ENCODE measurements around the gene CDYL2.
"Not testable (repeated sequence)": the region's sequence is repeated elsewhere in the genome, so short reads cannot be mapped to it uniquely, and the experiment has no call there.

Gene CDYL2

GRCh38 chr16:80671281-80671849 is 133.0 kb downstream of the CDYL2 start:
- no peak for DNase-seq (ENCODE audit: low read depth in 2 of 2)

DNA sequence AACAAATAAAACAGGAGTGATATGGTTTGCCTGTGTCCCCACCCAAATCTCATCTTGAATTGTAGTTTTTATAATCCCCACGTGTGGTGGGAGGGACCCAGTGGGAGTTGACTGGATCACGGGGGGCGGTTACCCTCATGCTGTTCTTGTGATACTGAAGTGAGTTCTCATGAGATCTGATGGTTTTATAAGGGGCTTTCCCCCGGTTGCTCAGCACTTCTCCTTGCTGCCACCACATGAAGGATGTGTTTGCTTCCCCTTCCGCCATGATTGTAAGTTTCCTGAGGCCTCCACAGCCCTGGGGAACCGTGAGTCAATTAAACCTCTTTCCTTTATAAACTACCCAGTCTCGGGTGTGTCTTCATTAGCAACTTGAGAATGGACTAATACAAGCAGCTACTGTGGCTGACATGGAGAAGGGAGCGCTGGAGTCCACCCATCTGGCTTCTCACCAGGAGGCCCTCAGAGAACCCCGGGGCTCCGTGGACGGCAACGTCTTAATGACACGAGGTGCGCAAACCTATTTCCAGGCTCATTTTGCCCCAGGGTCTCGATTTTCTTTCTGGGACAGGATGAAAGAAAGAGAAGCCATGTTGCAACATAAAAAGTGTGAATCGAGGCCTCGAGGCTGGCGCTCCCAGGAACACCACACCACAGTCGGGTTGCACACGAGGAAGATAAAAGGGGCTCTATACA is 134.1 kb downstream of the CDYL2 start:
- DNase-seq (ENCODE audit: low read depth in 2 of 2), result peak in 1 of 2 donors; percentile 23

DNA sequence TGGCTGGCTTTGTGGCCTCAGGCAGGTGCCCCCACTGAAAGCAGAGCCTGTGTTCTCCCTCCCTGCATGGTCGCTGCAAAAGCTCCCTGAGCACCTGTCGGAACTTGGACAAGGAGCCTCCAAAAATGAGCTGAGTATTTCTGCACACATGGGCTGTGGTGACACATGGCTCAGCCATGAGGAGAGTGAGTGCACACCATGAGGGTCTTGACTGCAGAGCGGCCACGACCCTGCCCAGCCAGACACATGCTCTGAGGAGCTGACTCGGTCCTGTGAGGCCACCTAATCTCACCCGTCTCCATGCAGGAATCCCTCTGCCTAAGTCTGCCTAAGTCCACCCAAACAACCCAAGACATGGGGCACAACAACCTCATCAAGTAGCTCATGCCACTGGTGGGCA is 134.7 kb downstream of the CDYL2 start:
- no peak for DNase-seq (ENCODE audit: low read depth in 2 of 2)

- no peak for DNase-seq (ENCODE audit: low read depth in 2 of 2)
Observed at GRCh38 chr16:80667925-80668324, 136.5 kb downstream of the CDYL2 start.

DNA sequence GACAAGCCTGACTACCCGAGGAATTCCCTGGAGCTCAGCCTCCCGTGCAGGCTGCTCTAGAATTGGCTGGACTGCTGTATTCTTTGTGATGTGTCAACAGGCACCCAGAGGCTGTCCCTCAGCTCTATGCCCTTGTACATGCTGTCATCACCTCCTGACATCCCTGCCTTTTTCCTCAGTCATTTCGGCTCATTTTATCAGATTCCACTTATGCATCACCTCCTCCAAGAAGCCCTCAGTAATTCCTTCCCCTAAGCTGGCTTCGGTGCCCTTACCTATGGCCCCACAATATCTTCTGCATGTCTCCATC is 137.2 kb downstream of the CDYL2 start:
- no peak for DNase-seq (ENCODE audit: low read depth in 2 of 2)

- no peak for DNase-seq (ENCODE audit: low read depth in 2 of 2)
Observed at GRCh38 chr16:80666378-80667250, 137.8 kb downstream of the CDYL2 start.

- DNase-seq (ENCODE audit: low read depth in 2 of 2), result no peak
Observed at GRCh38 chr16:80665356-80665755, 139.0 kb downstream of the CDYL2 start.

DNA sequence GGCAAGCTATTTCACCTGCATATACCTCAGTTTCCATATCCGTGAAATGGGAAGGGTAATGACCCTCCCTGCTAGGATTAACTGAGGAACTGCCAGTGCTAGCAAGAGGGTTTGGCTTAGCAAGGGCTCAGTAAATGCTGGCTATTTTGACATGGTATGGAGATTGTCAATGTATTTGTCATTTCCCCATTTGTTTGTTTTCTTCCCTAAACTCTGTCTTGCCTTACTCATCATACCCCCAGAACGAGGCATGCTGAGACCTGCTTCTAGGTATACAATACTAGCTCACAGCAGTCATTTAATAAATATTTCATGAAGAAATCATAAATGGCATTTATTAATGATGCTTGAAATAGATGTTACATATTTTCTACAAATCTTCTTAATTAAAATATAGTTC is 139.6 kb downstream of the CDYL2 start:
- no peak for DNase-seq (ENCODE audit: low read depth in 2 of 2)

GRCh38 chr16:80664226-80664625 is 140.2 kb downstream of the CDYL2 start:
- no peak for DNase-seq (ENCODE audit: low read depth in 2 of 2)

- no peak for DNase-seq (ENCODE audit: low read depth in 2 of 2)
Observed at GRCh38 chr16:80663078-80663477, 141.3 kb downstream of the CDYL2 start.

DNA sequence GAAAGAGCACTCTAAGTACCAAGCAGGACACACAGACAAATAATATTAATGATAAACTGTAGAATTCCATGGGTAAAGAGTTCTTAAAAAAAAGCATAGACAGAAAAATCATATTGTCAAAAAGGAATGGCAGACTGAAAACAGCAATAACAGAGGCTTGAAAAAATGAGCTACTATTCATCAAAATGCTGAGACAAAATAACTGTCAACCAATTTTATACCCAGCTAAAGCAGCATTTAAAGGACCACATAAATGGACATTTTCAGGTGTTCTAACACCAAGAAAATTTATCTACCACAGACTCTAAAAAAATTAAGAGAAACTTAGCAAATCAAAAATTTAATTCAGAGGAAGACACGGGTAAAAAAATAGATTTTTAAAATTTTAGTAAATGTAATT is 144.5 kb downstream of the CDYL2 start:
- DNase-seq (ENCODE audit: low read depth in 2 of 2), result no peak

GRCh38 chr16:80656711-80657150 is 147.7 kb downstream of the CDYL2 start:
- DNase-seq (ENCODE audit: low read depth in 2 of 2), result no peak

- no peak for DNase-seq (ENCODE audit: low read depth in 2 of 2)
Observed at GRCh38 chr16:80656161-80656560, 148.2 kb downstream of the CDYL2 start.

DNA sequence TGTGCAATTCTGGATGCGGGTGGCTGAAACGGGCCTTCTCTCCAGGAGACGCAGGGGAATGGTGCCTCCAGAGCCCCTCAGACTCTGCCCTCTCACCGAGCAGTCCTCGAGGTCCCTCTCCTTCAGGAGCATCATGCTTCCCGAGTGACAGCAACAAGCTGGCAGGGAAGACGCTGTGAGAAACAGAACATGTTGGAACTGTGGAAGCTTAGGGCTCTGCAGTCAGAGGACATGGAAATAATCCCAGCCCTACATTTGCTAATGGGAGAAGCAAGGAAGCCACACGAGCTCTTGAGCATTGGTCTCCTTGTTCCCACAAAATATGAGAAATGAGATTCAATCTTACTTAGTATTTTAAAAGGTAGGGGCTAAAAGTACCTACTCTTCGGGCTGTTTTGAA is 148.6 kb downstream of the CDYL2 start:
- DNase-seq (ENCODE audit: low read depth in 2 of 2), result no peak

- DNase-seq (ENCODE audit: low read depth in 2 of 2), result no peak
Observed at GRCh38 chr16:80654094-80654862, 150.1 kb downstream of the CDYL2 start.

DNA sequence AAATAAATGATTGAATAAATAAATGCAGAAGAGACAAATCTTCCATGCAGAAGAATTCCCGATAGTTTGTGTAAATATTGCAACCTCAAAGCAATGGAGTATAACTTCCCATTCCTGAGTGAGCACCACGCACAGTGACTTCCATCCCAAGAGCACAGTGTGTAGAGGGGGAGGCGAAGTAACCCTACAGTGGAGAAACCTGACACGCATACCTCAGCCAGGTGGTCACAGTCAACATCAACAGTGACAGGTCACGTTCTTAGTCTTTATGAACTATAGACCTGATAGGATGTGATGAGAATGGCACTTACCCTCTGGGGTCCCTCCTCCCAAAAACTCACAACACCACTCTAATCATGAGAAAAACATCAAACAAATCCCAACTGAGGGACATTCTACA is 152.0 kb downstream of the CDYL2 start:
- DNase-seq (ENCODE audit: low read depth in 2 of 2), result no peak

DNA sequence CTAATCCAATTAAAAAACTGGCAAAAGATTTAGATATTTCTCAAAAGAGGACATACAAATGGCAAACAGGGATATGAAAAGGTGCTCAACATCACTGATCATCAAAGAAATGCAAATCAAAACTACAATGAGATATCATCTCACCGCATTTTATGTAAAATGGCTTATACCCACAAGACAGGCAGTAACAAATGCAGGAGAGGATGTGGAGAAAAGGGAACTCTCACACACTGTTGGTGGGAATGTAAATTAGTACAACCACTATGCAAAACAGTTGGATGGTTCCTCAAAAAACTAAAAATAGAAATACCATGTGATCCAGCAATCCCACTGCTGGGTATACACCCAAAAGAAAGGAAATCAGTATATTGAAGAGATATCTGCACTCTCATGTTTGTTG is 154.1 kb downstream of the CDYL2 start:
- not testable (repeated sequence) for DNase-seq (ENCODE audit: low read depth in 2 of 2)

DNA sequence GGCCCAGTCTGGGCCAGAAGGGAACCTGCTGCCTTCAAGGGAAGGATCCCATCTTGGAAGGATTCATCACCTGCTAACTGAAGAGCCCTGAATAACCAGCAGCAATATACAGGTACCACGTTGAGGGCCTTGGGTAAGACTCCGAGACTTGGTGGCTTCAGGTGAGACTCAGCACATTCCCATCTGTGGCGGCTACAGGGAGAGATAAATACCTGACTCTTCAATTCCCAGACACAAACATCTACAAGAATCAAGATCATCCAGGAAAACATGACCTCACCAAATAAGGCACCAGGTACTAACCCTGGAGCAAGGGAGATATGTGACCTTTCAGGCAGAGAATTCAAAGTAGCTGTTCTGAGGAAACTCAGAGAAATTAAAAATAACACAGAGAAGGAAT is 164.1 kb downstream of the CDYL2 start:
- no peak for DNase-seq (ENCODE audit: low read depth in 2 of 2)

- no peak for DNase-seq (ENCODE audit: low read depth in 2 of 2)
Observed at GRCh38 chr16:80639636-80640035, 164.8 kb downstream of the CDYL2 start.

GRCh38 chr16:80637621-80638020 is 166.8 kb downstream of the CDYL2 start:
- no peak for DNase-seq (ENCODE audit: low read depth in 2 of 2)

DNA sequence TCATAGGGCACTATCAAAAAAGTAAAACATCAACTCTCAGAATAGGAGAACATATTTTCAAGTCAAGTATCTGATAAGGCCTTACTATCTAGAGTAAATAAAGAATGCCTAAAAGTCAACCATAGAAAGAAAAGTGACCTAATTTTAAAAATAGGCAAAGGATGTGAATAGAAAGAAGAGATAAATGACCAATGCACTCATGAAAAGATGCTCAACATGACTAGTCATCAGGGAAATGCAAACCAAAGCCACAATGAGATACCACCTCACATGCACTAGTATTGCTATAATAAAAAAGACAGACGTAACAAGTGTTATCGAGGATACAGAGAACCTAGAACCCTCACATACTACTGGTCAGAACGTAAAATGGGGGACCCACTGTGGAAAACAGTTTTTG is 172.8 kb downstream of the CDYL2 start:
- no peak for DNase-seq (ENCODE audit: low read depth in 2 of 2)

DNA sequence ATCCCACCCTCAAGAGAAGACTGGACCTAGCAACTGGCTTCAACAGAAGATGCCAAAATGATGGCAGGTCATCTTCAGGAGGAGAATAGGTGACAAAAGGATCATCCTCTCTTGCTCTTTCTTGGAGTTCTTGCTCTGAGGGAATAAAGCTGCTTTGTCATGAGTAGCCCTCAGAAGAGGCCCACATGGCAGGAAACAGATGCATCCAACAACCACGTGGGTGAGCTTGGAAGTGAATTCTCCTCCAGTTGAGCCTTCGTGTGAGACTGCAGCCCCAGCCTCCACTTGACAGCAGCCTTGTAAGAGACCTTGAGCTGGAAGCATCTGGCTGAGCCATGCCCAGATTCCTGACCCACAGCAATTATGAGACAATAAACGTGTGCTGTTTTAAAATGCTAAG is 176.1 kb downstream of the CDYL2 start:
- DNase-seq (ENCODE audit: low read depth in 2 of 2), result no peak
